OCI-LY7 (cell line): ENCODE data around the gene KCNJ5.

ENCODE experiments used
- CTCF ChIP-seq: fragments of 200-600 bp; sonication (generic); conservative IDR thresholded peaks from 2 replicates; pipeline ENCODE4 v1.5.1; 2014; ENCODE audit warnings: mild to moderate bottlenecking, antibody characterized with exemption, low read length, moderate library complexity, mixed read lengths
- EZH2phosphoT487 ChIP-seq: fragments of 200-600 bp; sonication (generic); IDR thresholded peaks from 2 replicates; pipeline ENCODE4 v1.6.1; 2018; ENCODE audit warnings: low read depth, borderline replicate concordance, mild to moderate bottlenecking, mixed run types, antibody characterized with exemption, low read length, moderate library complexity, mixed read lengths

DNA sequence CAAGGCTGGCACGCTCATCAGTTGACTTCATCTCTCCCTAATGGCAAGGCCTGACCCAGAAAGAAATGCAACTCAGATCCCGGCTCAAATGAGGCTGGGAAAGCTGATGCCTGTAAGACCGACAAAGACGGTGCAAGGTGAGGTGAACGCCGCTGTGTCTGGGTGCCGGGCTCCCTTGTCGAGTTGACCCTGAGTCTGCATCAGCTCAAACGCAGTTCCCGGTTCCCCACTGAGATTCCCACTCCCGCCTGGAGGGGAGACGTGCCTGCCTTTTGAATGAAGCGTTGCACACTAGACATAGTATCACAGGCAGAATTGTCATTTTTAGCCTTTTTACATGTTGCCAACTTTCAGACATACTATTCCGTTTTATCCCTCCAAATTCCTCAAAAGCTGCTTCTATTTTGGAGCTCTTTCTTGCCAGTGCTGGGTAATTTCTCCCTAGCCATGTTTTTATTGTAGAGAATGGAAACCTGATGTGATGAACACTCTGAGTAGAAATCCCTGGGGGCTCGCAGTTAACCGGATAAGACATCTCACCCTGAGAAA lies 52.3 kb downstream of the KCNJ5 start:
- TF ChIP-seq CTCF, result no peak
- no peak for TF ChIP-seq EZH2phosphoT487
